ENCODE data around the gene PTPRK. TPM values are rescaled to one million over a fixed set of nuclear protein-coding genes. Genes with fewer than 3 reads are reported as not detected.

Gene PTPRK
- total and polyA plus RNA-seq, 10 of the 15 experiments (the other 5 are each of a cell fraction or from before 2014, with no cell fraction given), result 0.23 to 1.9 (median 0.55) TPM

DNA sequence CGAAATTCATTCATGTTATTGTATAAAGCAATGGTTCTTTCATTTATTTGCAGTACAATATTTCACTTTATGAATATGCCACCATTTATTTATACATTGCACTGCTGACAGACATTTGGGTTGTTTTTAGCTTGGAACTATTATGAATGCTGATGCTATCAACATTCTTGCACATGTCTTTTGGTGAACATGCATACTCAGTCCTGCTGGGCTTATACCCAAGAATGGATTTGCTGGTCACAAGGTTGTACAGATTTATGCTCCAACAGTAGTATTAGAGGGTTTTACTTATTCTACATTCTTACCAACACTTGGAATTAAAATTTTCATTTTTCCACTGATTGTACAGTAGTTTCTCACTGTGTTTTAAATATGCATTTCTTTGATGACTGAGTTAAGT lies 126.2 kb downstream of the PTPRK start (continued):
- no peak for TF ChIP-seq ZBTB4 (CRISPR knock-in tag; IDR thresholded peaks at IDR 0.05)

DNA sequence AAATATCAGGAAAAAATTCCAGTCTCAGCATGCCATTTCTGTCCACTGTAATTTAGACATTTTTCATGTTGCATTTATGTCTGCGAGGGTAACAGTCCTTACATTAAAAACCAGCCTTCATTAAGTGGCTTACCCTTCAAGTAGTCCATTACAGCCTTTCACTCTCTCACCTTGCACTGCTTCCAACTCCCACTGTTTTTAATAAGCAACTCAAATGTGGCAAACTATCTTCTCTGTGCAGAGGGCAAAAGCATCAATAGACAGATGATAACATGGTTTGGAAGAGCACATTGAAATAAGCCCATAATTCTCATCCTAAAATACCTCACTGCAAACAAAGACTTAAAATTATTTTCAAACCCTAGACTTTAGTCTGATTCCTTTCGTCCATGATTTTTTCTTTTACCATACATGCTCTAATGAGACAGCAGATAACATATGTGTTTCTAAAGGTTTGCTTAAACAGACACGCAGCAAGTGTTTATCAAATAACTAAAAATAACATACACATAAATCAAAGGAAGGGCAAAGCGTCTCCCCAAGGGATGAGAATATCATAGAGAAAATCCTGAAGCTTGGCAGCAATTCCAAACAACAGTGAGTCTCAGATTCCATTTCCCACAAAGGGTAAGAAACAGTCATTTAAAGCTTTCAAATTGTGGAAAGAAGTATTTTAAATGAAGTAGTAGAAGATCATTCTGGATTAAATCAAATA lies 130.4 kb downstream of the PTPRK start:
- no peaks in the 10 kb centered on the region for H4K20me1 ChIP-seq (ENCODE audit: control insufficient read depth, insufficient read depth)
- ChIA-PET RAD21 (ENCODE audit: unreplicated experiment) (no interaction called here), CTCF (no interaction called here), SMC1A (ENCODE audit: uncharacterized antibody, unreplicated experiment) (no interaction called here), POLR2A (no interaction called here)
- no TSS peak for BruUV-seq (replicated peaks)
- no peaks in the 10 kb centered on the region for H3K27me3 ChIP-seq (replicated peaks in 1 of 2; ENCODE audit: control insufficient read depth in 2 of 2, insufficient read depth in 2 of 2, low read length in 1 of 2)
- no peaks in the 10 kb centered on the region for H3K36me3 ChIP-seq (ENCODE audit: control insufficient read depth in 2 of 2, insufficient read depth in 2 of 2, low read length in 1 of 2)
- ATAC-seq (no peak), DNase-seq (ENCODE audit: low read depth, low spot score) (no peak), FAIRE-seq (no peak)
- H3K9me3 ChIP-seq (replicated peaks; ENCODE audit: control insufficient read depth, insufficient read depth, low read length), result no peaks in the 10 kb centered on the region
- no peaks in the 10 kb centered on the region for H3K4me1 ChIP-seq (ENCODE audit: control insufficient read depth, insufficient read depth, low read length)
- H3K4me3 ChIP-seq, result no peak overlapping the region
- no peak overlapping the region for H3K27ac ChIP-seq (ENCODE audit: control insufficient read depth, insufficient read depth)
- no peak overlapping the region for H3K9ac ChIP-seq (ENCODE audit: control insufficient read depth, insufficient read depth, low read length)
- intact Hi-C loops (cut with micrococcal nuclease; ENCODE audit: unreplicated experiment) (no loop called here), in situ Hi-C loops (cut with MboI) (no loop called here)
- no peak overlapping the region for H2AFZ ChIP-seq (ENCODE audit: control insufficient read depth, low read depth, low read length)
- H3K4me2 ChIP-seq (ENCODE audit: control insufficient read depth, insufficient read depth), result no peak overlapping the region
- no peaks in the 10 kb centered on the region for H3K79me2 ChIP-seq (ENCODE audit: control insufficient read depth, insufficient read depth, low read length)
- TF ChIP-seq NFXL1 (IDR thresholded peaks at IDR 0.05; ENCODE audit: borderline replicate concordance) (no peak), TBL1XR1 (IDR thresholded peaks at IDR 0.05; ENCODE audit: low read depth, low read length) (no peak), CBX5 (IDR thresholded peaks at IDR 0.05; ENCODE audit: low read depth) (no peak), HDGF (IDR thresholded peaks at IDR 0.05) (no peak), SUPT20H (IDR thresholded peaks at IDR 0.05; ENCODE audit: borderline replicate concordance, control insufficient read depth, low read depth, low read length) (no peak), CHD1 (IDR thresholded peaks at IDR 0.05; ENCODE audit: low read depth, low read length) (no peak), BMI1 (IDR thresholded peaks at IDR 0.05; ENCODE audit: borderline replicate concordance) (no peak), ATF3 (IDR thresholded peaks at IDR 0.05; ENCODE audit: borderline replicate concordance, extremely low read depth, low read depth, low read length) (no peak), SIX5 (IDR thresholded peaks at IDR 0.05; ENCODE audit: low read depth, low read length, severe bottlenecking) (no peak), JUNB (IDR thresholded peaks at IDR 0.05) (no peak), GATAD2B (conservative IDR thresholded peaks at IDR 0.05; ENCODE audit: low read depth) (no peak)
- WGBS (ENCODE audit: insufficient coverage, insufficient replicate concordance, low lambda C conversion rate, missing lambda C conversion rate), result 20% methylated on average over 4 of the region's 4 CpGs

Data from GM12878 (cell line).